H1 (cell line): ENCODE results near the gene ELP1. TPM values are rescaled to one million over a fixed set of nuclear protein-coding genes. Genes with fewer than 3 reads are reported as not detected.

Source experiments
- EP300 ChIP-seq, 2 experiments: IDR thresholded peaks; 1 replicate in 1 of 2; 2 replicates in 1 of 2; pipeline ENCODE4 v1.6.1; 2011 to 2012; ENCODE audit warnings: low read depth in 2 of 2, low read length in 2 of 2, mild to moderate bottlenecking in 2 of 2, borderline replicate concordance in 1 of 2, inconsistent platforms in 1 of 2, moderate library complexity in 1 of 2
- SIN3A ChIP-seq, 2 experiments: IDR thresholded peaks in 1 of 2; conservative IDR thresholded peaks in 1 of 2; 2 replicates each; pipeline ENCODE4 v1.6.1; 2011 to 2012; ENCODE audit warnings: low read length in 2 of 2, improper control_type of control experiment in 1 of 2, low read depth in 1 of 2, mild to moderate bottlenecking in 1 of 2
- TEAD4 ChIP-seq: IDR thresholded peaks from 2 replicates; pipeline ENCODE4 v1.6.1; 2012; ENCODE audit warnings: low read depth, low read length, inconsistent platforms, mixed read lengths
- polyA plus RNA-seq, 7 experiments: library from polyadenylated mRNA; depleted of rRNA in 3 of 7; stranded (reverse) in 5 of 7; unstranded in 2 of 7; fragments of >200 nt in 5 of 7; fragments of 200-250 nt in 2 of 7; gene quantifications; 1 replicate in 5 of 7; 2 replicates in 1 of 7; 4 replicates in 1 of 7; pipeline versions ENCODE4 v1.2.1 to v1.2.3, GENCODE V29; 2011 to 2013; ENCODE audit warnings: missing spikeins in 2 of 7, mixed read lengths in 2 of 7
- total RNA-seq: library from RNA; stranded (reverse); fragmentation: NEBNext Ultra II Directional; extraction: Animal tissue kit (Norgen Biotek cat#: 25700); gene quantifications from 2 replicates; pipeline ENCODE4 v1.2.1, GENCODE V29; 2021

The ELP1 gene
- total and polyA plus RNA-seq, 2 of the 8 experiments (the other 6 are each of a cell fraction or from before 2014, with no cell fraction given) = 13.9 to 31.3 TPM

- TF ChIP-seq SIN3A (conservative IDR thresholded peaks at IDR 0.05 in 1 of 2, IDR thresholded peaks at IDR 0.05 in 1 of 2; ENCODE audit: low read depth in 1 of 2, low read length in 2 of 2) (no peak), TEAD4 (no peak), EP300 (IDR thresholded peaks at IDR 0.05; ENCODE audit: borderline replicate concordance in 1 of 2, low read depth in 2 of 2, low read length in 2 of 2) (no peak)
Measured at GRCh38 chr9:108973895-108974294, 40.0 kb upstream of the ELP1 start (continued).
